Lower leg skin (tissue), 3 donors: ENCODE results near the gene DDX60.
"Not testable (repeated sequence)": the region's sequence is repeated elsewhere in the genome, so short reads cannot be mapped to it uniquely, and the experiment has no call there.

Experiments used
- POLR2A ChIP-seq, 2 donors: fragments of 450-650 bp; IDR thresholded peaks; one replicate each; pipeline ENCODE4 v1.6.1; 2016 to 2017; ENCODE audit warnings: antibody characterized with exemption in 2 of 2, mild to moderate bottlenecking in 1 of 2, moderate library complexity in 1 of 2
- TF ChIP-seq, protein P1 (sequence below), 3 donors: fragments of 450-650 bp; IDR thresholded peaks; one replicate each; pipeline ENCODE4 v1.5.1; 2016; ENCODE audit warnings: antibody characterized with exemption in 3 of 3, mild to moderate bottlenecking in 3 of 3, moderate library complexity in 2 of 3

DNA sequence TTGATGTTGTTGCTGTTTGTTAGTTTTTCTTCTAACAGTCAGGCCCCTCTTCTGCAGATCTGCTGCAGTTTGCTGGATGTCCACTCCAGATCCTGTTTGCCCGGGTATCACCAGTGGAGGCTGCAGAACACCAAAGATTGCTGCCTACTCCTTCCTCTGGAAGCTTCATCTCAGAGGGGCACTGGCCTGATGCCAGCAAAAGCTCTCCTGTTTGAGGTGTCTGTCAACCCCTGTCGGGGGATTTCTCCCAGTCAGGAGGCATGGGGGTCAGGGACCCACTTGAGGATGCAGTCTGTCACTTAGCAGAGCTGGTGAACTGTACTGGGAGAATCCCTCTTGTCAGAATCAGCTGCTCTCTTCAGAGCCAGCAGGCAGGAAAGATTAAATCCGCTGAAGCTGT, 12.0 kb upstream of the DDX60 start:
- TF ChIP-seq, protein P1, sequence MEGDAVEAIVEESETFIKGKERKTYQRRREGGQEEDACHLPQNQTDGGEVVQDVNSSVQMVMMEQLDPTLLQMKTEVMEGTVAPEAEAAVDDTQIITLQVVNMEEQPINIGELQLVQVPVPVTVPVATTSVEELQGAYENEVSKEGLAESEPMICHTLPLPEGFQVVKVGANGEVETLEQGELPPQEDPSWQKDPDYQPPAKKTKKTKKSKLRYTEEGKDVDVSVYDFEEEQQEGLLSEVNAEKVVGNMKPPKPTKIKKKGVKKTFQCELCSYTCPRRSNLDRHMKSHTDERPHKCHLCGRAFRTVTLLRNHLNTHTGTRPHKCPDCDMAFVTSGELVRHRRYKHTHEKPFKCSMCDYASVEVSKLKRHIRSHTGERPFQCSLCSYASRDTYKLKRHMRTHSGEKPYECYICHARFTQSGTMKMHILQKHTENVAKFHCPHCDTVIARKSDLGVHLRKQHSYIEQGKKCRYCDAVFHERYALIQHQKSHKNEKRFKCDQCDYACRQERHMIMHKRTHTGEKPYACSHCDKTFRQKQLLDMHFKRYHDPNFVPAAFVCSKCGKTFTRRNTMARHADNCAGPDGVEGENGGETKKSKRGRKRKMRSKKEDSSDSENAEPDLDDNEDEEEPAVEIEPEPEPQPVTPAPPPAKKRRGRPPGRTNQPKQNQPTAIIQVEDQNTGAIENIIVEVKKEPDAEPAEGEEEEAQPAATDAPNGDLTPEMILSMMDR (IDR thresholded peaks at IDR 0.05): not testable (repeated sequence)
- TF ChIP-seq POLR2A (IDR thresholded peaks at IDR 0.05): not testable (repeated sequence)
